Stimulated activated CD8-positive, alpha-beta memory T cell treated with anti-CD3 and anti-CD28 coated beads, Interleukin-7, amount 100 ng/mL, for 4 hours (primary cell): Measurements from ENCODE around the gene LRRC49.
"Not testable (repeated sequence)": the region's sequence is repeated elsewhere in the genome, so short reads cannot be mapped to it uniquely, and the experiment has no call there.

Experiments used
- DNase-seq, 2 donors: peaks; one replicate each; pipeline ENCODE4 v3.0.0-alpha.2; 2020; ENCODE audit warnings: low read depth in 2 of 2

The LRRC49 gene

GRCh38 chr15:70892002-70892911 is at the start of gene LRRC49, which contains the start of gene THAP10:
Gene LRRC49, plus strand, starts transcription at chr15:70892826. Its CDS starts 69 bp downstream, at chr15:70892895.
Gene THAP10, minus strand, starts transcription at chr15:70892433. Its CDS starts 161 bp downstream, at chr15:70892272.
- DNase-seq, result no peak

- no peak for DNase-seq
These were observed 46.8 kb upstream of the LRRC49 start for GRCh38 chr15:70845602-70846360.

GRCh38 chr15:70851889-70852288 is 40.7 kb upstream of the LRRC49 start:
- DNase-seq, result no peak

GRCh38 chr15:70852501-70853317 is 39.9 kb upstream of the LRRC49 start:
- DNase-seq, result no peak

GRCh38 chr15:70853318-70853972 is 39.2 kb upstream of the LRRC49 start:
- DNase-seq, result peak in 1 of 2 donors; percentile 4

GRCh38 chr15:70853973-70854665 is 38.5 kb upstream of the LRRC49 start, which contains the start of gene LARP6:
Gene LARP6, minus strand, starts transcription at chr15:70854157. Its CDS starts 69 bp downstream, at chr15:70854088.
- DNase-seq, result peak in 1 of 2 donors; percentile 20

GRCh38 chr15:70854666-70854976 is 38.0 kb upstream of the LRRC49 start:
- DNase-seq, result no peak

GRCh38 chr15:70855764-70856163 is 36.9 kb upstream of the LRRC49 start:
- no peak for DNase-seq

- no peak for DNase-seq
These were observed 36.3 kb upstream of the LRRC49 start for GRCh38 chr15:70856177-70856883.

- DNase-seq, result no peak
These were observed 35.6 kb upstream of the LRRC49 start for GRCh38 chr15:70856884-70857561.

GRCh38 chr15:70857562-70858285 is 34.9 kb upstream of the LRRC49 start:
- no peak for DNase-seq

- not testable (repeated sequence) for DNase-seq
These were observed 33.9 kb upstream of the LRRC49 start for GRCh38 chr15:70858614-70859321.

GRCh38 chr15:70859322-70859908 is 33.2 kb upstream of the LRRC49 start:
- DNase-seq, result no peak

GRCh38 chr15:70859998-70860397 is 32.6 kb upstream of the LRRC49 start:
- no peak for DNase-seq

- DNase-seq, result no peak
These were observed 29.0 kb upstream of the LRRC49 start for GRCh38 chr15:70863450-70864218.

GRCh38 chr15:70866982-70867641 is 25.5 kb upstream of the LRRC49 start:
- DNase-seq, result no peak
